Measurements from ENCODE around the gene LSAMP. TPM values are rescaled to one million over a fixed set of nuclear protein-coding genes. Genes with fewer than 3 reads are reported as not detected.
"Not testable (repeated sequence)": the region's sequence is repeated elsewhere in the genome, so short reads cannot be mapped to it uniquely, and the experiment has no call there.

The LSAMP gene
- total RNA-seq, 1 experiment from 2014 or later = 16.1 TPM

DNA sequence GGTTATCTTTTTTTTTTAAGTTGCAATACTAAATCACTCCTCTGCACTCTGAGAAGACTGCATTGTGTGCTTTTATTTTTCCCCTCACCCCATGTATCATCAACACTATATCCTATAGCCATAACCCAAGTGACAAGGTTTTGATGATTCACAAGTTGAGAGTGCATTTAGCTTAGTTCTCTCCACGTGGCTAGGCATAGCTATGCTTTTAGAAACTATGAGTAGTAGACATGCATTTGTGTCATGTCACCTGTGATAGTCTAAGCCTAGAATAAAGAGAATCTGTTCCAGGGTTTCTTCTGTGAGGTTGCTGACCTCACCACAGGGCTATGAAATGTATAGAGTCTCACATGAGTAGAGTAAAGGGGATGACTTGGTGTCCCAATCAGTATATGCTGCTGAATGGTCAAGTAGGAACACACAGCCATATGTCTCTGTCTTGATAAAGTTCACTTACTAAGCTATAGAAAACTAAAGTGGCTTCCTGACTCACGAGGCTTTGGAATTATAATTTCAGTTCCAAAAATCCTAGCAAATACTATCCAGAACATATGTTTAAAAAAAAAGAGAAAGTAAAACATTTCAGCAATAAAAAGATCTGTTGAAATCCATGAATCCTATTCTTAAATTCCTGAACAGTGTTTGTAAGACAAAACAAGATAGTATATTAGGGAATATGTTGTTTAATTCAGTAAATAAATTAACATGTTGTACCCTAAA is 206.3 kb downstream of the LSAMP start:
- peak; percentile 79 for DNase-seq (ENCODE audit: low read depth, low spot score)
- in situ Hi-C loops (cut with HindIII; ENCODE audit: low pct_unique_long_range_greater_than_20kb, low sequenced_read_pairs) = no loop called here

DNA sequence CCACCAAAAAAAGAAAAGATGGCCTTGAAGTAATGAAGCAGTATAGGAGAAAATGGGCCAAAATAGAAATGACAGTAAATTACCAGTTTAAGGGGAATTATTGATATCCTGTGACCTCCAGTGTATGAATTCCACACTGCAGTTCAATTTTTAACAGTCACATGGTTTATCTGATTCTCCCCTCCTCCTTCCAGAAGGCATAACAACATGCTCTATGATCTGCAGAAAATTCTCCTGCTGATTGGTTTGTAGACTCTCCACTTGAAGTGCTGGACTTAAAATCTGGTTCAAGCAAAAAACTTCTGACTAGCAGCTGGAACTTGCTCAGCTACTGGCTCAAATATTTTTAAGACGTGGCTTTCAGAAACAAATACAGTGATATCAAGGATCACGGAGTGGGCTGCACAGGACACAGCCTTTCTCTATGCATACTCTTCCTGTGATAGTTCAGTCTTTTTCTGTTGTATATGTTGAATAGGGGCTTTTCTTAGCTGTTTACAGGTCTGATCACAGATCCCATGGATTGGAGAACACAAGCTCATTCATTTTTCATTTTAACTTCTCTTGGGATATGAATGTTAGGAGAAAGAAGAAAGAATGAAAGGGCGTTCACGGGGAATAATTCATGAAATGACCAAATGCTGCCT is 211.5 kb downstream of the LSAMP start:
- in situ Hi-C loops (cut with HindIII; ENCODE audit: low pct_unique_long_range_greater_than_20kb, low sequenced_read_pairs) = no loop called here
- peak; percentile 93 for DNase-seq (ENCODE audit: low read depth, low spot score)

DNA sequence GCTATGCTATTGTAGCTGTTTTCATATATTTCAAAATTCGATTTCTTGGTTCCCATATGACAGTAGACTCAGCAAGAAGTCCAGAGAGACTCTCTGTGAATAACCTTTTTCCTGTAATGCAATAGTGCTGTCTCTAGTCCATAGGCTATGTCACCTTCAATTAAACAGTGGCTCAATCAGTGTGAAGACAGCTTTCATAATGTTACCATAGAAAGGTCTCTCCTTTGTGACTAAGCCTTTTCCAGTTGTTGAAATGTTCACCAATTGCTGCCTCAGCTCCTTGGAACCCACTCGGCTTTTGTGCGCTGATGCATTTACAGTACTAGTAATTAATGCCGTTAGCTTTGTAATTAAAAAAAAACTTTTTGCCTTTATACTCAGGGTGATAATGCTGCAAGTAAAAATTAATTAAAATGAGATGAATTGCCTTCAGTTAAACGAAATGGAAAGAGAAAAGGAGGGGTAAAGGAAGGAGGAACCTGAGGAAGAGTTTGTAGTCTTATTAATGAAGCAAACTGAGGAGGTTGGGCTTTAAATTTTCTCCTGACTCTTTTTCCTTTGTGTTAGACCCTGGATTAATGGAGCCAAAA is 214.8 kb downstream of the LSAMP start:
- in situ Hi-C loops (cut with HindIII; ENCODE audit: low pct_unique_long_range_greater_than_20kb, low sequenced_read_pairs) = no loop called here

DNA sequence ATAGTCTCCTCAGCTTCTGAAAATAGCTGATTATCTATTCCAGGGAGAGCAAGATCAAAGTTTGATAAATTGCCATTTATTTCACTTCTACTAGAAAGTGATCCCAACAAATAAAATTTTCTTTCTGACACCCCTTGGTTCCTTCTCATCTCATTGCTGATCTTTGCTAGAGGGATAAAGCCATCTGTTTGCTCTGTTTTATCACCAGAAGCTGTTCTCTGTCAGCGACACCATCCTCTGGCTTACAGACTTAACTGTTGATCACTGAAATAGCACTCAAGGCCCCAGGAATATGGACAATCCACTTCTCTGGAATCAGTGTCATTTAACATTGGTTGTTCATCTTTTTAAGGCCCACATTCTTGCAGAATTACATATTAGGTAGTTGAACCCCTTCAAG is 219.0 kb downstream of the LSAMP start:
- in situ Hi-C loops (cut with HindIII; ENCODE audit: low pct_unique_long_range_greater_than_20kb, low sequenced_read_pairs) = no loop called here
- DNase-seq (ENCODE audit: low read depth, low spot score) = no peak

More for the DNA sequence above, 214.8 kb downstream of the LSAMP start:
- peak; percentile 23 for DNase-seq (ENCODE audit: low read depth, low spot score)

DNA sequence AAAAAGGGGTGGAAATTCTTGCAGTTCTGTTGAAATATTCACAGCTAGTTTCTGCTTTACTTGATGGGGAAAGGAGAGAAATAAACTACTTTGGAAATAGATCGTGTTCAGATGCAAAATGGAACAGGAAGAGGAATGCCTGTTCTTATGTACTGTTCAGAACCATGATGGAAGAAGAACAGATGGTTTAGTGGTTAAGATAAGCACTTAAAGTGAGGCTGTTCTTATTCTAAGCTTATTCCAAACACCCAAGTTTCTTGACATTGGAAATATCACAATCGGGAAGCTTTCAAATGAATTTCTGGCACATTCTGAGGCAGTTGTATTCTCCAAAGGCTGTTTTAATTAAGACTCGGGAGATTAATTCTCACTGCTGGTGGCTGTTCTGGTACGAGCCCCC is 228.5 kb downstream of the LSAMP start:
- in situ Hi-C loops (cut with HindIII; ENCODE audit: low pct_unique_long_range_greater_than_20kb, low sequenced_read_pairs) = no loop called here
- DNase-seq (ENCODE audit: low read depth, low spot score) = no peak

DNA sequence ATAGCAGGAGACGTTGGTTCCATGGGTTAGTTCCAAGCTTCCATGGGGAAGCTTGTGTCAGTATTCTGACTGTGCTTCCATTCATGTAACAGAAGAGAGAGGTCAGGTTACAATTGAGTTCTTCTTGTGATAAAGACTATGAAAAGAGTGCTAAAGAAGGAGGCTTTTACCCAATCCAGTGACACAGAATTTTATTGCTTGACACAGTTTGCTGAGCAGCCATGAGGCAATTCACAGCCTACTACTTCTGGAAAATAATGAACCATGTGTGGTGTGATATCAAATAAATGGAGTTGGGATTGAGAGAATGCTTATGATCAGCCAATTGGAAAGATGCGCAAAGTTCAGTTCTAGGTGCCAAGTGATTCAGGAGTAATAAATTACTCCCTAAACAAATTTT is 233.4 kb downstream of the LSAMP start:
- in situ Hi-C loops (cut with HindIII; ENCODE audit: low pct_unique_long_range_greater_than_20kb, low sequenced_read_pairs) = no loop called here

DNA sequence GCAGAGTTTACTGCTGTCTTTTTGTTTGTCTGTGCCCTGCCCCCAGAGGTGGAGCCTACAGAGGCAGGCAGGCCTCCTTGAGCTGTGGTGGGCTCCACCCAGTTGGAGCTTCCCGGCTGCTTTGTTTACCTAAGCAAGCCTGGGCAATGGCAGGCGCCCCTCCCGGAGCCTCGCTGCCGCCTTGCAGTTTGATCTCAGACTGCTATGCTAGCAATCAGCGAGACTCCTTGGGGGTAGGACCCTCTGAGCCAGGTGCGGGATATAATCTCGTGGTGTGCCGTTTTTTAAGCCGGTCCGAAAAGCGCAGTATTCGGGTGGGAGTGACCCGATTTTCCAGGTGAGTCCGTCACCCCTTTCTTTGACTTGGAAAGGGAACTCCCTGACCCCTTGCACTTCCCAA is 236.5 kb downstream of the LSAMP start:
- DNase-seq (ENCODE audit: low read depth, low spot score); in situ Hi-C loops (cut with HindIII; ENCODE audit: low pct_unique_long_range_greater_than_20kb, low sequenced_read_pairs): not testable (repeated sequence)

More for the DNA sequence above, 233.4 kb downstream of the LSAMP start:
- no peak for DNase-seq (ENCODE audit: low read depth, low spot score)

DNA sequence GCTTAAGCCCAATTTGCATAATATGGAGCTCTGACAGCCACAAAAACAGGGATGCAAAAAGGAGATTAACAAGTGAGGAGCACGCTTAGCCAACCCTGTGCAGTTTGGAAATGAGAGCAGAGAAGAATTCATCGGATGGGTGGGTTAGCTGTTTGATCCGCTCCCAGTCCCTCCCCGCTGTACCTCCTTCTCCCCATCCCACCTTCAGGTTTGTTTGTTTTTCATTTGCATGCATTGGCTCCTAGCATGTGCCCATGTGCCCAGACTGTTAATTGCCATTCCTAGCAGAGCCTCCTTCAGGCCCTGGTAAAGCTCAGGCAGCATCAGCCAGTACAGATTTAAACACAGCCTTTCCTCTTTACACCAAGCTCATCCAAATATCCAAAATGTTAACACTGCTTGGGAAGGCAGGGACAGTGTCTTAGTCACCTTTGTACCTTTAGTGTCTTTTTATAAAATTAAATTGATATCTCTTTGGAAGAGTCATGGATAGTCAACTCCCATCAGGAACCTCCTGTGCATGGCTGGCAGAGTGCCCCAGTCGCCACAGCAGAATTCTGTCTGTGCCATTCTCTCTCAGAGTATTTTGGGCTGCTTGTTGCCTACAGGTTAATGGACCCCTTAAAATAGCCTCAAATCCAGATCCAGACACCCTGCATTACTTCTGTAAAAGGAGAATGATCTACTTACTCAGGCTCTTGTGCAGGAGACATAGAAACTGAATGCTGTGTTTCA is 244.2 kb downstream of the LSAMP start:
- no peak for DNase-seq (ENCODE audit: low read depth, low spot score)
- in situ Hi-C loops (cut with HindIII; ENCODE audit: low pct_unique_long_range_greater_than_20kb, low sequenced_read_pairs) = no loop called here

DNA sequence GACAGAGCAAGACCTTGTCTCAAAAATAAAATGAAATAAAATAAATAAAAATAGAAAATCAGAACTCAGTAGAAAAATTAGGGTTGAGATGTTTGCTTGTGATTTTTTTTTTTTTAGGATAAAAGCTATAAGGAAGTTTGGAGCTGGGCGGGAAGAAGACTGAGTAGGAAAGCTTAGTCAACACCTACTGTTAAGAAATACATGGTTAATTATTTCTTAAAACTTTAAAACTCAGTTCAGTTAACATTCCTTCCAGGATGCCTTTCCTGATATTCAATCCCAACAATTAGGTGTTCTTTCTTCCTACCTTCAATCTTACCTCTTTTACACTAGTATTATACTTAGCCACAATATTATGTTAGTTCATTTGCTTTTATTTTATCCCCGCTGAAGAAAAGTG is 246.2 kb downstream of the LSAMP start:
- in situ Hi-C loops (cut with HindIII; ENCODE audit: low pct_unique_long_range_greater_than_20kb, low sequenced_read_pairs) = no loop called here
- DNase-seq (ENCODE audit: low read depth, low spot score) = no peak

DNA sequence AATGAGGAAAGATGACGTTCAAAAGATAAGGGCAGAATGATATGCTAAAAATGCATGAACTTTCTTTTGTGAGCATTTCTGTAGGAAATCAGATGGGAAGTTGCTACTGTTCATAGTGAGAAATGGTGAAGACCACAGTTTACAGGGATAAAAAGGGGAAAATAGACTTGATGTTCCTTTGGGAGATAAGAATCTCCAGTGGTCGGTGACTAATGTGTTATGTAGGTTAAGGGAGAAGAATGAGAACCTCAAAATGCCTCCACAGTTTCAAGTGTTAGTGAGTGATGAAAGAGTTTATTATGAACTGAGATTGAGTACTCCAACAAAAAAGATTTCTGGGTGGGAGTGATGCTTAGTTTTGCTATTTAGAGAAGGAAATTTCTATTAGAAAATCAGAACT is 247.2 kb downstream of the LSAMP start:
- in situ Hi-C loops (cut with HindIII; ENCODE audit: low pct_unique_long_range_greater_than_20kb, low sequenced_read_pairs) = no loop called here
- DNase-seq (ENCODE audit: low read depth, low spot score) = no peak

DNA sequence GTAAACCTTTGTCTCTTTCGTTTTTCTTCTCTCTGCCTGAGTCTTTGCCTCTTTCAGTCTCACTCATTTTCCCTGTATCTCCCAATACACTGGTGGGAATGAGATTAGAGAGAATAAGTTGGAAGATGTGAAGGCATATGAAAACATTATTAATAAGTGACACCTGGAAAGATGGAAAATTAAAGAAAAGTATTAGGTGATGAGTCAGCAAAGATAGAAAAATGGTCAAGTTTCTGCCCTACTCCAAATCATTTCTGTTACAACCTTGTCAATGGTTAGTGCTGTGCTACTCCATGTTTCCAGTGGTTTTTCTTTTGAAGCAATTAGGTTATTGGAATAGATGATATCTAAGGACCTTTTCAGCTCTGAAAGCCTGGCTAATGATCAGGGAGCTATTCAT is 252.8 kb downstream of the LSAMP start:
- in situ Hi-C loops (cut with HindIII; ENCODE audit: low pct_unique_long_range_greater_than_20kb, low sequenced_read_pairs) = no loop called here
- DNase-seq (ENCODE audit: low read depth, low spot score) = no peak

DNA sequence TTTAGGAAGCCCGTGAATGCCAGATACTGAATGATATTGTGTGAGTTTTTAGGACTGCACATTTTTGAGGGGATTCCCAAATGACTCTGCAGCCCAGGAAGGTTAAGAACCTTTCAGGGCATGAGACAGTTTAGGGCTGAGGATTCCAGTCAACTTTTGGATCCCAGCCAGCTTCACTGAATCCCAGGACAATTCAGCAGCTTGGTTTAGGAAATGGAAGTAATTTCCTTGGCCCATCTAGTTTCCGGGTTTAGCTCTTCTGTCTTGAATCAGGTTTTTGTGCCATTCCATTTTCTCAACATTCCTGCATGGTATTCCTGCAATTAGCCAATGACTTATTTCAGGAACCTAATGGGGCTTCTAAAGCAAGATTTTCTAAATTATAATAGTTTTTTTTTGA is 253.9 kb downstream of the LSAMP start:
- in situ Hi-C loops (cut with HindIII; ENCODE audit: low pct_unique_long_range_greater_than_20kb, low sequenced_read_pairs) = no loop called here
- no peak for DNase-seq (ENCODE audit: low read depth, low spot score)

DNA sequence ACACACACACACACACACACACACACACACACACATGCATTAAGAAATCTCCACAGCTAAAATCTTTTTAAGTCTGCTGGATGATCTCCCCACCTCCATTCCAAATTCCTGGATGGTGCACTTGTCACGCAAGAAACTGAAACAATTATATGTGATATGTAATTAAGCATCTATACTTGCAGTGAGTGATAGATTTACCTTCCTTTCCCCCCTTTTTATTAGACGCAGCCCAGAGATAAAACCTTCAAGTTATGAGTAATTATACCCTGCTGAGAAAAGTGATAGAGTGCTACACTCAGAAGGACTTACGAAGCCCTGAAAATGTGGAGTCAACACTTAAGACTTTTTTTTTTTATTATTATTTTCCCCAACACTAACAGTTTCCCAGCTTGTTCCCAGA is 255.2 kb downstream of the LSAMP start:
- no peak for DNase-seq (ENCODE audit: low read depth, low spot score)
- in situ Hi-C loops (cut with HindIII; ENCODE audit: low pct_unique_long_range_greater_than_20kb, low sequenced_read_pairs) = no loop called here

DNA sequence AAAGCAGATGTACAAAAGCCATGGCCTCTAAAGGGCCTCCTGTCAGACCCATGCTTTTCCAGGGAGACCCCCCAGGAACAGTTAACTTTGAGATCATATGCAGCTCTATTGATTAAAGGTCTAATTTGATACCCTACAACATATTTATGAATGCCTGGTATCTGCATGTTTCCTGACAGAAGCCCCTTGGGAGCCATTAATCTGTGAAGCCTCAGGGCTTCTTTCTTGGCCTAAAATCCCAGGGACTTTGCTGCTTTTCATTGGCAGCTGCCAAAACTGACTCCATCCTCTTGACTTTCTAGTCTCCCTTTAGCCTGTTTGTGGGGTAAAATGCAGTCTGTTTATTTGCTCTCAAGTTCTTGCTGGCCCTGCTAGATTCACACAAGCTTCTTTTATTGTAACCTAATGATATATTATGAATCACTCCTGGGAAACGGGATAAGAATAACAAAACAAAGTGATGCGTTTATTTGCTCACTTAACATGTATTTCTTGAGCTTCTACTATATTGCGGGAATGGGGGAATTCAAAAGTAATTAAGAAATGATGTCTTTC is 257.0 kb downstream of the LSAMP start:
- peak; percentile 55 for DNase-seq (ENCODE audit: low read depth, low spot score)
- in situ Hi-C loops (cut with HindIII; ENCODE audit: low pct_unique_long_range_greater_than_20kb, low sequenced_read_pairs) = no loop called here

DNA sequence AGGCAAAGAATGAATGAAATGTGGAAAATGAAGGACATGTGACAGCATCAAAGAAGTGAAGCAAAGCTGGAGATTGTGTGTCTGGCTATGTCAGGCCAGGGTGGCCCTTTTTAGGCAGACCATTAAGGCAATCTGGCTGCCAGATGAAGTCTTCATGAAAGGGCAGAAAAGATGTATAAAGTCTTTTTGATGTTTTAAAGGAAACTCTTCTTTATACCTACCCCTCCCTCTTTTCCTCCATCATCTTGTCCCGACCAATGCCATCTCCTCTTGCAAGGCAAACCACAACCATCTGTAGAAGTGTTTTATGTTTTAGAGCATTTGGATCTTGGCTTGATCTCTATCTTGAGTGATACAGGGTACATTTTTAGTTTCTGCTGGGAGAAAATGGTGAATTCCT is 259.2 kb downstream of the LSAMP start:
- in situ Hi-C loops (cut with HindIII; ENCODE audit: low pct_unique_long_range_greater_than_20kb, low sequenced_read_pairs) = no loop called here

DNA sequence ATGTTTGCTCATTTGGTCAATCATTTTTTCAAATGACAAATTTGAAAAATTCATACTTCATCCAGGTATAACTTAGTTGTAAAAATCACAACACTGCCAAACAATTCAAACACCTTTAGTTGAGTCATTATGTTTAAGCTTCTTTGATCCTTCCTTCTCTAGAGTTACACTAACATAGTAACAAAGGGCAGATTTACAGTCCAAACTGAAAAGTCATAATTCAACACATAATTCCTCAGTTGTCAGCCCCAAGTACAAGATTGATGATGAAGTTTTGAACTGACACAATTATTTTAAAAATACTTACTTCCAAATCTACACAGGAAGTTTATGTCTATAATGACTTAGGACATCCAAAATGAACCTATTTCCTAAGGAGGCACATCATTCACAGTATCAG is 264.1 kb downstream of the LSAMP start:
- no peak for DNase-seq (ENCODE audit: low read depth, low spot score)
- in situ Hi-C loops (cut with HindIII; ENCODE audit: low pct_unique_long_range_greater_than_20kb, low sequenced_read_pairs) = no loop called here

More for the DNA sequence above, 259.2 kb downstream of the LSAMP start:
- no peak for DNase-seq (ENCODE audit: low read depth, low spot score)

DNA sequence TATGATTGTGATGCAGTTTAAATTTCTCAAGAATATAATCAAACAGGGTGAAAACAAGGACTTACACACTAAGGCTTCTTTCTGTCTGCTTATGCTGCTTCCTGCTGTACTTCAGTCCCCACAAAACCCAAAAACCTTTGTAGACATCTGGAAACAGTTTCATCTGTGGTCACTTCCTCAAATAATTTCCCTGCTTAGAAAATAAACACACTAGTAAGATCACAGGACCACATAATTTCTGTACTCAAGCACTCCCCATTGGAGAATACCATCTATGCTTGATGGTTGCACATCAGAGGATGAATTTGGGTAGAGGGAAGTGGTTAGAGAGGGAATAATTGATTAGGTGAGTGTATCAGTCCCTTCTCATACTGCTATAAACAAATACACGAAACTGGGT is 266.2 kb downstream of the LSAMP start:
- peak; percentile 31 for DNase-seq (ENCODE audit: low read depth, low spot score)
- in situ Hi-C loops (cut with HindIII; ENCODE audit: low pct_unique_long_range_greater_than_20kb, low sequenced_read_pairs) = no loop called here

DNA sequence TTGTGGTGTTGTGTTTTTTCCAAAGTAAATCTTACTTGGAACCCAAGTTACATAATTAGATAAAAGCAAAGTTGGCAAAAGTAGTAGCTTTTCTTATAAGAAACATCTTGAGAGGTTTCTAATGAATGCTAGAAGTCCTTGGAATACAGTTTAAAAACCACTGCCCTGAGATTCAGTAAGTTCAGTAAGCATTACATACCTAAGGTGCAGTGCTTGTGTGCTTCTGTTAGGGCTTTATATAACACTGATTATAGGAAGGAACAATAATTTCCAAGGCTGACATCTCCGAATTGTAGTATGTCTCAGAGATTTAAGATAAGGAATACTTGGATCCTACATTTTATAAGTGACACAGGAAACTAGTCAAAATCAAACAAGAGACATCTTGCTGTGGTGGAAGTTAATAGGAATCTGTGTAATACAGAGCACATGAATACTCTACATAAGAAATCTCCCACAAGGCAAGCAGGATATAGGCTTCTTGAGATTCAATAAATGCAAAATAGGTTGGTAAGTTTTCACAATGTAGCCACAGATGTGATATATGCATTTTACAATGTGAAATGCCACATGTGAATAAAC is 268.2 kb downstream of the LSAMP start:
- in situ Hi-C loops (cut with HindIII; ENCODE audit: low pct_unique_long_range_greater_than_20kb, low sequenced_read_pairs) = no loop called here
- no peak for DNase-seq (ENCODE audit: low read depth, low spot score)
